HG03175 (cell line): ENCODE results near the gene CCDC71.

Experiments
- ATAC-seq: cut with Tn5 transposase; IDR thresholded peaks from one replicate; pipeline ENCODE4 v1.9.1; 2021; ENCODE audit warnings: mild to moderate bottlenecking, moderate library complexity; ENCODE audit not compliant: unreplicated experiment

CCDC71 gene

DNA sequence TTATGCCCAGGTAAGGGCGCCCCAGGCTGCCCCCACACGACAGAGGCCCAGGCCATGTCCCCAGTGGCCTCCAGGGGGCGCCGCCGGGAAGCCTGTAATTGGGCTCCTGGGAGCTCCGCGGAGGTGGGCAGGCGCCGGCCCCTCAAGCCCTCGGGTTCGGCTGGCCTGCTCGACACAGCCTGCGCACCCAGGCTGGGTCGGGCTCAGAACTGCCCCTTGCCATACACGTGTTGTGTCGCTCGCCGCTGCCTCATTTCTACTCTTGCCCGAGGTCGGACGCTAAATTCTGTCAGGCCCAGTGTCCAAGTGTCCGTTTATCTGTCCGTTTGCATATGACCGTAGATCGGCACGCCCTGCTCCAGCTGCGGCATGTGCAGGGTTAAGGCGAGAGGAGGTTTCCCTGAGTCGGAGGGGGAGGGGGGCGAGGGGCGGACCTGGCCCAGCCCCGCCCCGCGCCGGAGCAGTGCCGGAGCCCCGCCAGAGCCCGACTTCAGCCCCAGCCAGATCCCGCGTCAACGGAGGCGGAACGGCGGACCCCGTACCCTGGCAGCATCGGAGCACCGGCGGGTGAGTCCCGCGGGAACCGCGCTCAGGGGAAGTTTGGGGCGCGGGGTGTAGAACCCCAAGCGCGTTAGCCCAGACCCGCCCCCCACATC, 5.1 kb upstream of the CCDC71 start, which contains the start of gene KLHDC8B:
TSS of gene KLHDC8B (plus strand) at position 480 of the 656 bp plus-strand sequence. CDS start 1,172 bp downstream, outside the sequence.
- peak; percentile 63 for ATAC-seq

DNA sequence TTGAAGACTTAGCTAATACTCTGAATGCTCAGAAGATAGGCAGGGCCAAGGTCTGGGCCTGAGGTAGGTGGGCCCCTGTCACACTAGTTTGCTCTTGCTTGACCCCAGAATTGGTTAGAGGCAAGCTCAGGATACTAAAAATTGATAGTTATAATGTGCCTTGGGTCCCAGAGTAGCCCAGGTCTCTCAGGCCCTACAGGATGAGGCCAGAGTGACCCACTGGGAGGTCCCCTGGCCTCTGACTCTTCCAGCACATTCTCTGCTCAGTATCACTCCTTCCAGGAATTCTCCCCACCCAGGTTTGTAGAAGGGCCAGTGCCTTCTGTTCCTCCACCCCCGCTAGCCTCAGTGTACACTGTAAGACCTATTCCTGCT, 4.6 kb upstream of the CCDC71 start:
- no peak for ATAC-seq

DNA sequence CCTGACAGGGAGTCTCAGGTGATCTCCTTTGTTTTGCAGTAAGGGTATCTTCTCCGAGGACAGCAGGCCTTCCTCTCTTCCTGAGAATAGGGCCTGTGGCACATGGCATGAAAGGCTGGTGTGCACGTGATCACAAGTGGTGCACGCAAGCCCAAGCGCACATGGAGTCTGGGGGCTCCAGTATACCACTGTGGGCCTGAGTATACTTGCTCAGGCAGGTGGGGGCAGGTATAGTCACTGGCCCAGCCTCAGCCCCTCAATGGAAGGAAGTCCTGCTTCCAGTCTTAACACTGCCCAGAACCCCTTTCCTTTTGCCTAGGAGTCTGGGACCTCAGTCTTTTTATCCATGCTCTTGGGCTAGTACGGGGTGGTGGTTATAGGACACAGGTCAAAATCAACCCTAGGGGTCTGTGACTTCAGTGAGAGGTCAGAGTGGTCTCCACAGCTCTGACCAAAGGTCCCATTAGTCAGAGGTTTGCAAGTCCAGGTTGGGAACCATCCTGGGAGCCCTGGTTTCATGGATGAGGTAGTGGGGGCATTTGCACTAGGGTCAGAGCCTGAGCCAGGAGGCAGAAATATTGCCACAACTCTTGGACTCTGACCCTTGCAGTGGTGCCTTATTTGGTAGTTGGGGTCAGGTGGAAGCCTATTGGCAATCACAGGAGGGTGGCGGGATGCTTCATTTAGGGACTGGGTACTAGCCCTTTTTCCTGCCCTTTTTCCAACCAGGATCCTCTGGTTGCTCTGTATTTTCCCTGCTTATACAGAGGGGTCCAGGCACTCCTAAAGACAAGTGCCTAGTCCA, 823 bp upstream of the CCDC71 start:
- ATAC-seq: no peak

DNA sequence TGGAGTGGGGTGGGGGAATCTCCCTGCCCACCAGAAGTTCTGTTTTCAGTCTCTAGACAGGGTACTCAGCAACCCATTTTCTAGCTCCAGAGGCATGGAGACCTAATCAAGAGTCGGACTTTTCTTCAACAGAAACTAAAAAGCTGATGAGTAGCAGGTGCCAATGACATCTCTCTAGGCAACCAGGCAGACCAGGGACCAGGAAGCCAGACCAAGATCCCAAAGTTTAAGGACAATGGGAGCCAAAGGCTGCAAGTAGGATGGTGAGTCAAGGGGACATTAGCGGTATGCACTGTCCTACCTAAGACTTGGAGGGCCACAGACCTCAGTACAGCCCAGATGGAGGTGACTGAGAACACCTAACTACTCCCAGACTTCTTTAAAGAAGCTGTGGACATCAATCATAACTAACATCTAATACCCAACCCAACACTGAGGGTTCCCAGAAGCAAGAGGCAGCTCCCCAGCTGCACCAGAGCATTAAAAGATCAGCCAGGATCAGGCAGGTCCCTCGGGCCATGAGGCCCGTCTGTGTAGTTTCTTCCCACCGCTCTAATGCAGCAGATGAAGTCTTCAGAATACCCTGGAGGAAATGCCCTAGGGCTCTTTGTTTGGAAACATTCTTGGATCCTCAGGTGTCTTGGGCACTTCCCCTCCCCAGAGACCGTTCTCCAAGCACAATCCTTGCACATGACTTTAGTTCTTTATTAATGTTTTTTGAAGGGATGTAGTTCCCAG, 979 bp downstream of the CCDC71 start:
- no peak for ATAC-seq

DNA sequence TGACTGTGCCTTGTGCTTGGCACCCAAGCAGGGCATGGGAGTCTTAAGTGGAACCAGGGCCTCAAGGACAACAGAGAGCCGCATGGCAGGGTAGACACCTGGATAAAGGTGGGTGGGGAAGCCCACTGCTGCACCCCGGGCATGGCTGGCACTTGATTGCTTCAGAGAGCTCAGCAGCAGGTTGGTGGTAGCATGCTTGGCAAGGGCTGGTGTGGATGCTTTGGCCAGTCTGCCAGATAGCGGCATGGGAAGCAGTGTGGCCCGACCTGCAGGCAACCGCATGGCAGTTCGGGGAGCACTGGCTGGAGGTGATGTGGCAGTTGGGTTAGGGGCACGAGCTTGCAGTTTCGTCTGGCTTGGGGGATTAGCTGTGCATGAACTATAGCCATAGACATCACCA, 2.5 kb downstream of the CCDC71 start:
- no peak for ATAC-seq

DNA sequence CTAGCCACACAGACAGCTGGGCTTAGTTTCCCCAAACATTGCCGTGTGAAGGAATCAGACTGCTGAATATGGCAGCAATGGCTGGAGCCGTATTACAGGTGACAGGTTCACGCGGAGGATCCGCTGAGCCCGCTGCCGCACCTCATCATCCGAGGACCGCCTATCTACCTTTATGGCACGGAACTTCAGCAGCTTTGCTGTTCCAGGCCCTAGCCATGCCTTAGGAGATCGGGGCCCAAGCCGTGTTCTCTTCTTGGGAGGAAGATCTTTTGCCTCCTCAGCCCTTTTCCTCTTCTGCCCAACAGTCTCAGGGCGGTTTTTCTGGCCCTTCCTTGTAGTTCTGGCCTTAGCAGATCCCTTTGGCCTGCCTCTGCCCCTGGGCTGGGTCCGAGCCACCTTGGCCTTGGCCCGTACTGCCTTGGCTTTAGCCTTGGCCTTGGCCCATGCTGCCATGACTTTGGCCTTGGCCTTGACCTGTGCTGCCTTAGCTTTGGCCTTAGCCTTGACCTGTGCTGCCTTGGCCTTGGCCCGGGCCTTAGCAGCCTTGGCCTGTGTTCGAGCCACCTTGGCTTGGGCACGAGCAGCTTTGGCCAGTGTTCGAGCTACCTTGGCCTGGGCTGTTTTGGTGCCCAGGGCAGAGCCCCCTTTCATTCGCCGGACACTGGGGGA, 3.2 kb downstream of the CCDC71 start:
- no peak for ATAC-seq

DNA sequence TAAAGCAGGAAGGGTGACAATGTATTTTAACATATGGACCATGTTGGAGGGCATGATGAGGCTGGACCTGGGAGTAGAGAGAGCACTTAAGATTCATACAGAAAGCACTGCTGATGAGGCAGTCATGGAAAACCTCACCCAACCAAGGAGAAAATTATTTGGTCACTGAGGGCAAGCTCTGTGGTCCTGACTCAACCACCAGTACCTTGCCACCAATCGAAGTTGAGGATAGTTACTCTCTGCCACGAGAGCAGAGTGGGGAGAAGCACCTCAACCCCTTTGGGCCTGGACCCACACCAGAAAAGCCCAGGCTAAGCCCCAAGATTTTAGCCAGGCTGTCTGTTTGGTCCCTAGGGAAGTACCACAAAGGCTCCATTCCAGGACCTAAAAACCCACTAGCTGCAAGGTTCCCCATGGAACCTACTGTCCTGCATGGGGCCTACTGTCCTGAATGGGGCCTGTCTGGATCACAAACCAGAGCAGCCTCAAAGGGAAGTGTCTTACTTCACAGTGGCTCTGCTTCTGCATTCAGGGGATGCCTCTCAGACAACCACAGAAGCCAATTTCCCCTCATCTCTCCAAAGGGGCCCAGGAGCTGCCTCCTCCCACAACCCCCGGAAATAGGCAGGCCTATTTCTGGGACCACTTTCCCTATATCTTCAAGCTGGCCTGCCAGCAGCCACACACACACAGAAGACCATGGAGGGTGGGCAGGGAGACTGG, 4.2 kb downstream of the CCDC71 start:
- no peak for ATAC-seq

DNA sequence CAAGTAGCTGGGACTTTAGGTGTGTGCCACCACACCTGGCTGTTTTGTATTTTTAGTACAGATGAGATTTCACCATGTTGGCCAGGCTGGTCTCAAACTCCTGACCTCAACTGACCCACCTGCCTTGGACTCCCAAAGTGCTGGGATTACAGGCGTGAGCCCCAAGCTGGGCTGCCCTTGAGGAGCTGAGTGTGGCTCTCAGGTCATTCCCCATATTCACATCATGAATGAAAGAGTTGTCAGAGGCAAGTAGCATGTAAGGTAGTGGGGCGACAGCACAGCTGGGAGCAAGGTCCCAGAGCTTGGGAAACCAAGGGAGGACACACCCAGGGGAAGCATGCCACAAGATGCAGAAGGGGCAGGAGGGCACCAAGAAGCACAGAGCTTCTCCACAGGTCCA, 4.9 kb downstream of the CCDC71 start:
- ATAC-seq: no peak

DNA sequence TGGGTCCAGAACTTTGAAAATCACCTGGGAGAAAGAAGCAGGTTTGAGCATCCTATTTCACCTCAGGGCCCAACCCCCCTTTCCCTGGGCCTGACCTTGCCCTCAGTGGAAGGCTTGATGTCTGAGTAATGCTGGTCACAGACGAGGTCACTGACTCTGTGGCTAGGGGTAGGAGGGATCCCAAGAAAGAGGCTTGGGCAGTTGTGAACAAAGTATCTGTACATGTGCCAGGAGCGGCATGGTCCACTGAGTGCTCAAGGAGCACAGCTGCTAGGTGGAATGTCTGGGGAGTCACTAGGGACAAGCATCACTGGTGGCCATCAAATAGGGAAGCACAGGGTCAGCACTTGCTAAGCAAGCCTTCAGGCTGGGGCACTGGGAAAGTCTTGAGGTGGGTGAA, 7.3 kb downstream of the CCDC71 start:
- no peak for ATAC-seq

DNA sequence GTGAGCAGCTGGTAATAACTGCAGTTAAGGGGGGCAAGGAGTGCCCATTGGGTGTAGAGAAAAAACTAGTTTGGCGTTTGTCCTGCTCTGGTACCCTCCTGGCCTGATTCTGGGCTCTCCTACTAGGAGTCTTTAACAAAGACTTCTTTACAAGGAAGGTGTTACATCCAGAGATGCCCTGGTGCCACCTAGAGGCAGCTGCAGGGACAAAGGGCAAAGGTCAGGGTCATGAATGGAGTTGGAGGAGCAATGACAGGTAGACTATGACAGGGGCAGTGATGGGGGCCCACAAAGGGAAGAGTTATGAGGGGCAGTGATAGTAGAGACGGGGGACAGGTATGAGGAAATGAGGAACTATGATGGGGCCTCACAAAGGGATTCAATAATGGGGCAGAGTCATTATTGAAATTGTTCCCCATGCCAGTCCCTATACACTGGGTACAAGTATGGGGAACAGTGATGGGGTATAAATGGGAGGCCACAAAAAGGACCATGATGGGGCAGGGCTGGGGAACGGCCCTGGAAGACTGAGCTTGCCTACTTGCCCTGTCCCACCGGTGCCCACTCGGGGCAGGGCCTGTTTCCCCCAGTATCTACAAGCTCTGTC, 7.9 kb downstream of the CCDC71 start:
- no peak for ATAC-seq

DNA sequence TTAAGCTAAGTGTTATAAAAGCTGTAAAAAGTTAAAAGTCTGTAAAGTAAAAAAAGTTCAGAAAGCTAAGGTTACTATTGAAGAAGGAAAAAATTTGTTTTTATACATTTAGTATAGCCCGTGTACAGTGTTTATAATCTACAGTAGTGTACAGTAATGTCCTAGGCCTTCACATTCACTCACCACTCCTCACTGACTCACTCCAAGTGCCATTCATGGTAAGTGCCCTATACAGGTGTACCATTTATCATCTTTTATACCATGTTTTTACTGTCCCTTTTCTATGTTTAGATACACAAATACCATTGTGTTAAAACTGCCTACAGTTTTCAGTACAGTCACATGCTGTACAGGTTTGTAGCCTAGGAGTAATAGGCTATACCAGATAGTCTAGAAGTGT, 8.8 kb downstream of the CCDC71 start:
- ATAC-seq: no peak

DNA sequence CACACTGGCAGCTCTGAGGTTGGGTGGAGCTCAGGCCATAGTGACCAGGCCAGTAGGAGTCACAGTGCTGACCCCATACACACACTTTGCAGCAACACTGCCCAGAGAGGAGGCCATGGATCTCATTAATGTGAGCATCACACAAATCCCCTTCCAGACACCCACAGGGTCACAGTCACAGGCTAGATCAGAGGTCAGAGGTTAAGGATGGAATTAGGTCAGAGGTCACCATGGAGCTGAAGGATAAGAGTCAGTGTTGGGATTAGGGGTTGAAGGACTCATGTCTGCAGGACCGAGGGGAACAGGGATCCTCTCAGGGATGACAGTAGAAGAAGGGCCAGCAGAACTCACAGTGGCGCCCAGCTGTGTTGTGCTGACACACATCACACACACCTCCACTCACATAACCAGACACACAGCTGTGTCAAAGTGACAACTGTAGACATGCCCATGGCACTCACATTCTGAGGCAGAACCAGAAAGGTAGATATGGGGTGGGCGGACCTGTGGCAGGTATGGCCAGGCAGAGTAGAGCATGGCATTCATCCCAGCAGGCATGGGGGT, 12.7 kb downstream of the CCDC71 start:
- no peak for ATAC-seq

DNA sequence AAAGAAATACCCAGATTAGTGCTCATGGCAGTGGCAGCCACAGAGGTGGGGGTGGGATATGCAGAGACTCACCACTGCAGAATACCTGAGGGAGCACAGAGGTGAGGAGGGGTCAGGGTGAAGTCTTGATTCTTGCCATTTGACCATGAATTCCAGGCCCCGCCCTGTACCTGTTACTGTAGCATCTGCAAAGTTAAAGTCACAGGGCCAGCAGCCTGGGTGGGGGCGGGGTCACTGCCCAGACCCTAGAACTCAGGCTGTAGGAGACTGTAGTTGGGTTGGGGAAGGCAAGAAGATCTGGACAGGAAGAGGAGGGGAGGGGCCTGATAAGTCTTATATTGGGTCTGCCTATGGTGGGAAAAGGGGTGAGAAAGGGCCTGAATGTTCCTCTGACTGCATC, 14.5 kb downstream of the CCDC71 start:
- ATAC-seq: no peak

DNA sequence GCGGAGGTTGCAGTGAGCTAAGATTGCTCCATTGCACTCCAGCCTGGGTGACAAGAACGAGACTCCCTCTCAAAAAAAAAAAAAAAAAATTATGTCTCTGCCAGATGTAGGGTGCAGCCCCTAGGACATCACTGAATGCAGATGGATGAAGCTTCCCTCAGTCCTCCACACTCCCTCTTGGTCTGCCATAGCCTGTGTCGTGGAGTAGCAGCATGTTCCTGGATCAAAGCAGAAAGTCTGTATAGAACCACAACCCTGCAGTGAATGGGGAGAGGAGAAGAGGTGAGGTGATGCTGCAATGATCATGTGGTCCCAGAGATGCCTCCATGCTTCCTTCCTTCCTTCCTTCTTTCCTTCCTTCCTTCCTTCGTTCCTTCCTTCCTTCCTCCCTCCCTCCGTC, 18.0 kb downstream of the CCDC71 start:
- no peak for ATAC-seq

DNA sequence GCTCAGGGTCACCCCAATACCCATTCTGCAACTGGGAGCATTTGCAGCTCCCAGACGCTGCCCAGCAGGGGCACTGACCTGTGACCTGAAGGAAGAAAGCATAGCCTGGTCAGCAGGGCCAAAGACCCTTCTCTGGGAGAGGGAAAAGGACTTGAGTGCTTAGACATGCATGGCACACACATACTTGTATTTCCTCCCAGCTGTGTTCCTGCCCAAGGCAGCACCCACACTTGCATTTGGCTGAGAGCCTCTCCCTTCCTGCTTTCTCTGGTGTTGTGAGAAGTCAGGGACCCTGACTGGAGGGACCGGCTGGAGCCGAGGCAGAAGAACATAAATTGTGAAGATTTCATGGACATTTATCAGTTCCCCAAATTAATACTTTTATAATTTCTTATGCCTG, 26.1 kb downstream of the CCDC71 start:
- no peak for ATAC-seq

DNA sequence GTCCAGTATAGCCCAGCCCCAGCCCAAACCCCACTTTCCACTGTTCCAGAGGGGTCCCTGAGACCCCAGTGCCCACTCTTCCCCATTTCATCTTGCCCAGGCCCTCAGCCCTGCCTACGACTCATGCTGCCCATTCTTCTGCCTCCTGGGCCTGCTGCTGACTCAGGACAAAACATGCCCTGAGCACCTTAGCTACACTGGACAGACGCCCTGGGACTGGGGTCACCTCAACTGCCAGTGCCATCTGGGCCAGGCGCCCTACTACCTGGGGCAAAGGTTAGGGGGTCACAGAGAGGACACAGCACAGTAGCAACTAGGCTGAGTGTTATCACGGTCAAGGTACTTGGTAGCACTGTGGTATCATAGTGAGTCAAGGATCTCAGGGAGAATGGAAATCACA, 30.6 kb downstream of the CCDC71 start:
- ATAC-seq: no peak

DNA sequence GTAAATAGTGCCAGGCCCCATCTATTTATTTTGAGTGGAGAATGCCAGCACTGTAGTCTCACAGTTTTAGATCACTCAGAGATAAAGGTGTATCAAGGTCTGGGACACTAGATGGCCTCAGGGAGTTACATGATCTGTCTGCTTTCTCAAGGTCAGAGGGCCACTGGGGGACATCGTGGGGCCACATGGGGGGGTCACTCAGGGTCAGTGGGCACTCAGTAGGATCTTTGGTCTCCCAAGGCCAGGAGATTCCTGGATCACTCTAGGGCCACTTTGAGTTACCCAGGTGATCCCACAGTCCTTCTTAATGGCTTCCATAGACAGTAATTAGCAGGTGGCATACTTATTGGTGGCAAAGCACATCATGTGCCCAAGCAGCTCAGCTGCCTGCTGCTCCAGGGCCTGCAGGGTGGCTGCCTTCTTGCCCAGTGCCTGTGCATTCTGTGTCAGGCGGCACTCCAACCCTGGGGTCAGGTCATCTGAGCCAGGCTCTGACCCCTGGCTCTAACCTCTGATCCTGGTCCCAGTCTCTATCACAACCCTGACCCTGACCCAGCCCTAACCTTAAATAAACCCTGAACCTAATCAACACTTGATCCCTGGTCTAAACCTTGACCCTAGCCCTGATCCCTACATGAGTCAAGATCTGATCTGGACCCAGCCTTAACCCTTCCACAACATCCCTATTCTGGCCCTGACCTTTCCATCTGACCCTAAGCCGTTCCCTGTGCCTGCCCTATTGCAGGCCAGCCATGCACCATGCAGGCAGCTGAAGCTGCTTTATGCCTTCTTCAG, 31.5 kb downstream of the CCDC71 start:
- no peak for ATAC-seq

DNA sequence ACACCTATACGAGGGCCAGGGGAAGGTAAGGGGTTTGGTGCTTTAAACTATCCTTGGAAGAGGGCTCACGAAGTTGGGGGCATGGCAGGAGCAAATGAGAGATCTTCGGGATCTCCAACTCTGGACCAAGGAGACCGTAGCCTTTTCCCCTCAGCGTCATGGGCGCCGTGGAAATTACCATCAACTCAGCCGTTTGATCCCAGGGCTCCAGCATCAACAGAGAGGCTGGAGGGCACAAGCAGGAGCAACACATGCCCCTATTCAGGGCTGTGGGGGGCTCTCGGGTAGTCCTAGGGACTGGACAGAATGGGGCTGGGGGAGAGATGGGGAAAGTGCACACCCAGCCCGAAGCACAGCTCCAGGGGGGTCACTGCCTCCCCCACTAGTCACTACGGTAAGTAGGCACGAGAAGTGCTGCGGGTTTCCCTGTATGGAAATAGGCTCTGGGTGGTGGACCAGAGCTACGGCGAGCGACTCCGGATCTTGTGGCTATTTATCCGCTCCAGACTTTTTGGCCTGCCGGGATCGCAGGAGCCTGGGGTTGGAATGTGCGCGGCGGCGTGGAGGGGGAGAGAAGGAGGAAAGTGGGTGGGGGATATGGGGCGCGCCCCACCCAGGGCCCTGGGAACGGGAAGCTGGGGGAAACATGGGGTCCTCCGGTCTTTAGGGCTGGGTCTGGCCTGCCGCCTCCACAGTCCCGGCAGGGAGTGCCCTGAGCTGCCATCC, 32.7 kb downstream of the CCDC71 start:
- ATAC-seq: no peak
